GM12878 (cell line): ENCODE results near the gene ITPRIP. TPM values are rescaled to one million over a fixed set of nuclear protein-coding genes. Genes with fewer than 3 reads are reported as not detected.
A peak's percentile ranks its signal among the peaks of the same experiment; 100 is the strongest.

ENCODE experiments used
- ATAC-seq: fragments of 200-7000 bp; cut with Tn5 transposase; 3 replicates; pipeline ENCODE4 v1.9.1; 2020; ENCODE audit warnings: mild to moderate bottlenecking, moderate library complexity
- BruUV-seq: library from RNA; stranded (reverse); fragments of 400-500 nt; replicated peaks from 2 replicates; lab custom pipeline; 2021; lab: Mats Ljungman, UMichigan
- CTCF ChIA-PET: fragments of 300-600 bp; sonication (Branson Sonifier 250); formaldehyde crosslinking; extraction: SDS; loops from one replicate; lab custom pipeline; 2021; ENCODE audit warnings: inconsistent platforms; lab: Yijun Ruan, JAX
- POLR2A ChIA-PET: fragments of 350-600 bp; formaldehyde crosslinking; extraction: SDS; loops from one replicate; lab custom pipeline; 2021; ENCODE audit warnings: inconsistent platforms; lab: Charles Lee
- RAD21 ChIA-PET: fragments of 300-600 bp; sonication (Branson Sonifier 250); formaldehyde crosslinking; loops from one replicate; lab custom pipeline; 2023; ENCODE audit warnings: antibody characterized with exemption; ENCODE audit not compliant: unreplicated experiment; lab: Charles Lee
- SMC1A ChIA-PET: fragments of 300-600 bp; sonication (Branson Sonifier 250); formaldehyde crosslinking; loops from one replicate; lab custom pipeline; 2023; ENCODE audit not compliant: unreplicated experiment, uncharacterized antibody; lab: Charles Lee
- DNase-seq: peaks from one replicate; pipeline ENCODE4 v3.0.0-alpha.2; 2011; ENCODE audit warnings: low read depth, low spot score
- FAIRE-seq: peaks from 3 replicates; lab custom pipeline; 2011; peaks lifted over from hg19 to GRCh38; lab: Jason Lieb, UNC
- H2AFZ ChIP-seq: 2 replicates; pipeline ENCODE4 v1.6.0; 2011; ENCODE audit warnings: low read depth, low read length, control low read depth; ENCODE audit not compliant: control insufficient read depth
- H3K27ac ChIP-seq: 2 replicates; pipeline ENCODE4 v1.5.1; 2011; ENCODE audit warnings: control low read depth; ENCODE audit not compliant: control insufficient read depth, insufficient read depth
- H3K27me3 ChIP-seq, 2 experiments: replicated peaks in 1 of 2; 2 replicates each; pipeline versions ENCODE4 v1.6.0 to v1.6.1; 2011; ENCODE audit warnings: low read length in 1 of 2; ENCODE audit not compliant: control insufficient read depth in 2 of 2, insufficient read depth in 2 of 2
- H3K36me3 ChIP-seq, 2 experiments: 2 replicates each; pipeline ENCODE4 v1.5.1; 2011; ENCODE audit warnings: low read length in 1 of 2; ENCODE audit not compliant: control insufficient read depth in 2 of 2, insufficient read depth in 2 of 2
- H3K4me1 ChIP-seq: 2 replicates; pipeline ENCODE4 v1.6.1; 2011; ENCODE audit warnings: mild to moderate bottlenecking, low read length, moderate library complexity, mixed read lengths; ENCODE audit not compliant: control insufficient read depth, insufficient read depth
- H3K4me2 ChIP-seq: 2 replicates; pipeline ENCODE4 v1.6.0; 2011; ENCODE audit warnings: control low read depth; ENCODE audit not compliant: control insufficient read depth, insufficient read depth
- H3K4me3 ChIP-seq: fragments of 200-600 bp; sonication (generic); 2 replicates; pipeline ENCODE4 v1.5.1; 2016
- H3K79me2 ChIP-seq: 2 replicates; pipeline ENCODE4 v1.6.0; 2011; ENCODE audit warnings: low read length; ENCODE audit not compliant: control insufficient read depth, insufficient read depth
- H3K9ac ChIP-seq: 2 replicates; pipeline ENCODE4 v1.8.0; 2011; ENCODE audit warnings: low read length, control low read depth, mixed read lengths; ENCODE audit not compliant: control insufficient read depth, insufficient read depth
- H3K9me3 ChIP-seq: replicated peaks from 3 replicates; pipeline ENCODE4 v1.5.1; 2011; ENCODE audit warnings: mild to moderate bottlenecking, low read length; ENCODE audit not compliant: control insufficient read depth, insufficient read depth
- H4K20me1 ChIP-seq: 2 replicates; pipeline ENCODE4 v1.6.0; 2011; ENCODE audit not compliant: control insufficient read depth, insufficient read depth
- BHLHE40 ChIP-seq, 2 experiments: fragments of 450-650 bp in 1 of 2; IDR thresholded peaks; 2 replicates each; pipeline ENCODE4 v1.6.1; 2011 to 2017; ENCODE audit warnings: low read depth in 2 of 2, borderline replicate concordance in 1 of 2, improper control_type of control experiment in 1 of 2, low read length in 1 of 2, mild to moderate bottlenecking in 1 of 2
- CTCF ChIP-seq, 3 experiments: IDR thresholded peaks in 2 of 3; conservative IDR thresholded peaks in 1 of 3; 2 replicates each; pipeline ENCODE4 v1.5.1; 2011; ENCODE audit warnings: low read depth in 3 of 3, low read length in 3 of 3, mild to moderate bottlenecking in 3 of 3, control low read depth in 2 of 3, moderate library complexity in 2 of 3, inconsistent platforms in 1 of 3, mixed read lengths in 1 of 3; ENCODE audit not compliant: control insufficient read depth in 2 of 3, insufficient read depth in 1 of 3; ENCODE audit errors: extremely low read depth in 1 of 3
- MAX ChIP-seq: IDR thresholded peaks from 2 replicates; pipeline ENCODE4 v1.6.1; 2012; ENCODE audit warnings: low read depth, low read length, improper control_type of control experiment
- RAD21 ChIP-seq: IDR thresholded peaks from 2 replicates; pipeline ENCODE4 v1.6.1; 2011; ENCODE audit warnings: mild to moderate bottlenecking, low read depth, low read length, moderate library complexity; ENCODE audit not compliant: insufficient read depth
- RUNX3 ChIP-seq: IDR thresholded peaks from 2 replicates; pipeline ENCODE4 v1.6.1; 2012; ENCODE audit warnings: low read length, inconsistent platforms
- SMC3 ChIP-seq: IDR thresholded peaks from 2 replicates; pipeline ENCODE4 v1.6.1; 2011; ENCODE audit warnings: low read length, improper control_type of control experiment, borderline replicate concordance
- SP1 ChIP-seq: IDR thresholded peaks from one replicate; pipeline ENCODE4 v1.6.1; 2011; ENCODE audit warnings: low read depth, low read length
- SRF ChIP-seq, 2 experiments: IDR thresholded peaks; 2 replicates each; pipeline ENCODE4 v1.6.1; 2011; ENCODE audit warnings: low read depth in 2 of 2, low read length in 2 of 2, mild to moderate bottlenecking in 1 of 2, moderate library complexity in 1 of 2
- TCF12 ChIP-seq: IDR thresholded peaks from 2 replicates; pipeline ENCODE4 v1.6.1; 2011; ENCODE audit warnings: low read depth, mild to moderate bottlenecking, low read length
- TCF3 ChIP-seq: IDR thresholded peaks from 2 replicates; pipeline ENCODE4 v1.6.1; 2012; ENCODE audit warnings: low read depth, mild to moderate bottlenecking, low read length, borderline replicate concordance; ENCODE audit not compliant: insufficient read depth
- ZNF592 ChIP-seq: fragments of 450-650 bp; IDR thresholded peaks from 2 replicates; pipeline ENCODE4 v1.6.1; 2017; ENCODE audit warnings: mild to moderate bottlenecking, moderate library complexity
- ZZZ3 ChIP-seq: IDR thresholded peaks from 2 replicates; pipeline ENCODE4 v1.6.1; 2011; ENCODE audit warnings: low read depth; ENCODE audit not compliant: control insufficient read depth, insufficient read length
- WGBS: methylation state at CpG from one replicate; pipeline ENCODE4 v1.1.6; 2016; ENCODE audit warnings: low lambda C conversion rate; ENCODE audit not compliant: insufficient replicate concordance, insufficient coverage; ENCODE audit errors: missing lambda C conversion rate; 5-methylcytosine and 5-hydroxymethylcytosine counted together
- in situ Hi-C: fragments of 300-500 bp; cut with MboI; formaldehyde crosslinking; loops from 9 replicates; pipeline ENCODE4 v1.14.3; 2018; ENCODE audit warnings: mixed read lengths
- intact Hi-C: fragments of 100-400 bp; cut with micrococcal nuclease; formaldehyde crosslinking; loops from one replicate; pipeline ENCODE4 v1.14.2; 2022; ENCODE audit not compliant: unreplicated experiment
- polyA plus RNA-seq, 11 experiments: library from polyadenylated mRNA; depleted of rRNA in 4 of 11; unstranded in 6 of 11; stranded (reverse) in 5 of 11; fragments of >200 nt; fragmentation: Nextera tagmentation in 4 of 11; fragmentation: Illumina TruSeq in 1 of 11; extraction: Ambion mirVana in 4 of 11; extraction: Trizol in 1 of 11; gene quantifications; 1 replicate in 1 of 11; 2 replicates in 10 of 11; pipeline versions ENCODE4 v1.2.1 to v1.2.3, GENCODE V29; 2011 to 2016; ENCODE audit warnings: inconsistent platforms in 2 of 11, missing spikeins in 2 of 11, low read depth in 1 of 11
- total RNA-seq, 4 experiments: library from RNA; depleted of rRNA in 3 of 4; stranded (reverse); fragments of >200 nt in 3 of 4; fragmentation: Illumina TruSeq in 1 of 4; extraction: Trizol in 1 of 4; gene quantifications; 2 replicates each; pipeline versions ENCODE4 v1.2.1 to v1.2.3, GENCODE V29; 2013 to 2021

Gene ITPRIP
- total and polyA plus RNA-seq, 10 of the 15 experiments (the other 5 are each of a cell fraction or from before 2014, with no cell fraction given) = 0.82 to 10.4 (median 5.9) TPM

GRCh38 chr10:104274762-104275721 is 63.2 kb downstream of the ITPRIP start:
- peaks cover 2% of the 10 kb centered on the region in 2 experiments; a peak in 3 of 4 replicates for H3K27me3 ChIP-seq
- no peak overlapping the region for H2AFZ ChIP-seq
- intact Hi-C loops = no loop called here
- H3K27ac ChIP-seq = no peak overlapping the region
- H3K79me2 ChIP-seq = no peaks in the 10 kb centered on the region
- H3K4me3 ChIP-seq = no peak overlapping the region
- no TSS peak for BruUV-seq
- ChIA-PET SMC1A (interaction anchor here (0.7 to 4.0 kb wide), 19 partner anchors 8 to 570 kb away, joined by 3 to 38 read pairs (median 4); partner anchors contain the start of genes CFAP58 and GSTO1), RAD21 (interaction anchor here (0.8 to 3.7 kb wide), 10 partner anchors 11 to 1416 kb away, joined by 3 to 24 read pairs (median 4); partner anchors contain the start of genes CFAP58 and GSTO1), POLR2A (interaction anchor here (0.6 to 0.7 kb wide), 2 partner anchors 18 to 1357 kb away, joined by 3 read pairs; no protein-coding TSS in a partner anchor), CTCF (interaction anchor here (0.6 to 9.3 kb wide), 36 partner anchors 8 to 942 kb away, joined by 3 to 120 read pairs (median 4); partner anchors contain the start of genes CFAP43, CFAP58, GSTO1 and SFR1)
- FAIRE-seq = no peak
- 0 out of 2 replicates have a peak, but pooled peaks have one; percentile 68 for TF ChIP-seq TCF3
- TF ChIP-seq RAD21 = peak; percentile 36; the same call in 1 of the 2 replicates
- peak; percentile 69 to 97 (median 86) for TF ChIP-seq CTCF (IDR thresholded peaks at IDR 0.05 in 2 of 3, conservative IDR thresholded peaks at IDR 0.05 in 1 of 3; ENCODE audit: control insufficient read depth in 2 of 3, extremely low read depth in 1 of 3, insufficient read depth in 1 of 3, low read depth in 3 of 3, low read length in 3 of 3)
- peak; percentile 31; the same call in 1 of the 2 replicates for TF ChIP-seq SMC3
- no peak for TF ChIP-seq ZNF592
- TF ChIP-seq MAX = no peak
- TF ChIP-seq BHLHE40 (IDR thresholded peaks at IDR 0.05; ENCODE audit: borderline replicate concordance in 1 of 2, low read depth in 2 of 2, low read length in 1 of 2) = peak in 1 of 2 experiments; percentile 10; a peak in 1 of 4 replicates
- no peak for TF ChIP-seq ZZZ3
- 0 out of 2 replicates have a peak, but pooled peaks have one; percentile 30 for TF ChIP-seq RUNX3
- no peak for TF ChIP-seq SP1
- 0 out of 2 replicates have a peak, but pooled peaks have one; percentile 37 for TF ChIP-seq TCF12
- TF ChIP-seq SRF (IDR thresholded peaks at IDR 0.05; ENCODE audit: low read depth in 2 of 2, low read length in 2 of 2) = no peak
- WGBS = 17% methylated on average over 42 of the region's 42 CpGs
- no peaks in the 10 kb centered on the region for H4K20me1 ChIP-seq
- no peak for DNase-seq
- no peak overlapping the region for H3K4me2 ChIP-seq
- peak; percentile 97 for ATAC-seq
- in situ Hi-C loops = no loop called here
- H3K9me3 ChIP-seq = no peaks in the 10 kb centered on the region
- no peaks in the 10 kb centered on the region for H3K4me1 ChIP-seq
- no peaks in the 10 kb centered on the region for H3K36me3 ChIP-seq
- H3K9ac ChIP-seq = no peak overlapping the region
